Ishikawa (cell line): Measurements from ENCODE around the gene CSRP3.

ENCODE experiments used
- EP300 ChIP-seq: IDR thresholded peaks from 2 replicates; pipeline ENCODE4 v1.6.1; 2012; ENCODE audit warnings: borderline replicate concordance
- RAD21 ChIP-seq: IDR thresholded peaks from 2 replicates; pipeline ENCODE4 v1.6.1; 2012; ENCODE audit warnings: low read depth
- TAF1 ChIP-seq: IDR thresholded peaks from 2 replicates; pipeline ENCODE4 v1.6.1; 2012; ENCODE audit warnings: low read depth, mild to moderate bottlenecking
- TEAD4 ChIP-seq: IDR thresholded peaks from 2 replicates; pipeline ENCODE4 v1.6.1; 2012
- ZBTB7A ChIP-seq: IDR thresholded peaks from 2 replicates; pipeline ENCODE4 v1.6.1; 2012; ENCODE audit warnings: low read depth
- TF ChIP-seq, protein P1 (sequence below): IDR thresholded peaks from 2 replicates; pipeline ENCODE4 v1.6.1; 2012; ENCODE audit warnings: low read depth, mild to moderate bottlenecking
- TF ChIP-seq, protein P2 (sequence below): IDR thresholded peaks from 2 replicates; pipeline ENCODE4 v1.6.1; 2012

DNA sequence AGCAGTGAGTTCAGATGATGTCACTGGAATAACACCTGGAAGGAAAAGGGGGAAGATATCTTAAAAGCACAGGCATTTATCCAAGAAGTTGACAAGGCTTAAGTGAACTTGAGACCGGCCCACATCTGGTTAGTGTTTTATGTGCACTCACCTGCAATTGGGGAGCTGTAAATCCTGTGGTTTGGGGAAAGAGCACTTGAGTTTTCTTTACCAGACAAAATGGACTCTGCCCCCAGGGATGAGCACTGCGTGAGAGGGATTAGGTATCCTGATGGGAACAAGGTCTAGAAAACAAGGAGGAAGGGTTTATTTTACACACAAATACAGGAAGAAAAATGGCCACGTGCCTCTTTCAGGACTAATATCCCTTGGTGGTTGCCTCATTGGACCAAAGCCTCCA is 23.8 kb upstream of the CSRP3 start:
- no peak for TF ChIP-seq TAF1
- TF ChIP-seq EP300, result no peak
- TF ChIP-seq ZBTB7A, result no peak
- TF ChIP-seq, protein P1, sequence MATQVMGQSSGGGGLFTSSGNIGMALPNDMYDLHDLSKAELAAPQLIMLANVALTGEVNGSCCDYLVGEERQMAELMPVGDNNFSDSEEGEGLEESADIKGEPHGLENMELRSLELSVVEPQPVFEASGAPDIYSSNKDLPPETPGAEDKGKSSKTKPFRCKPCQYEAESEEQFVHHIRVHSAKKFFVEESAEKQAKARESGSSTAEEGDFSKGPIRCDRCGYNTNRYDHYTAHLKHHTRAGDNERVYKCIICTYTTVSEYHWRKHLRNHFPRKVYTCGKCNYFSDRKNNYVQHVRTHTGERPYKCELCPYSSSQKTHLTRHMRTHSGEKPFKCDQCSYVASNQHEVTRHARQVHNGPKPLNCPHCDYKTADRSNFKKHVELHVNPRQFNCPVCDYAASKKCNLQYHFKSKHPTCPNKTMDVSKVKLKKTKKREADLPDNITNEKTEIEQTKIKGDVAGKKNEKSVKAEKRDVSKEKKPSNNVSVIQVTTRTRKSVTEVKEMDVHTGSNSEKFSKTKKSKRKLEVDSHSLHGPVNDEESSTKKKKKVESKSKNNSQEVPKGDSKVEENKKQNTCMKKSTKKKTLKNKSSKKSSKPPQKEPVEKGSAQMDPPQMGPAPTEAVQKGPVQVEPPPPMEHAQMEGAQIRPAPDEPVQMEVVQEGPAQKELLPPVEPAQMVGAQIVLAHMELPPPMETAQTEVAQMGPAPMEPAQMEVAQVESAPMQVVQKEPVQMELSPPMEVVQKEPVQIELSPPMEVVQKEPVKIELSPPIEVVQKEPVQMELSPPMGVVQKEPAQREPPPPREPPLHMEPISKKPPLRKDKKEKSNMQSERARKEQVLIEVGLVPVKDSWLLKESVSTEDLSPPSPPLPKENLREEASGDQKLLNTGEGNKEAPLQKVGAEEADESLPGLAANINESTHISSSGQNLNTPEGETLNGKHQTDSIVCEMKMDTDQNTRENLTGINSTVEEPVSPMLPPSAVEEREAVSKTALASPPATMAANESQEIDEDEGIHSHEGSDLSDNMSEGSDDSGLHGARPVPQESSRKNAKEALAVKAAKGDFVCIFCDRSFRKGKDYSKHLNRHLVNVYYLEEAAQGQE, result no peak
- no peak for TF ChIP-seq TEAD4
- TF ChIP-seq, protein P2, sequence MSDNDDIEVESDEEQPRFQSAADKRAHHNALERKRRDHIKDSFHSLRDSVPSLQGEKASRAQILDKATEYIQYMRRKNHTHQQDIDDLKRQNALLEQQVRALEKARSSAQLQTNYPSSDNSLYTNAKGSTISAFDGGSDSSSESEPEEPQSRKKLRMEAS, result no peak
- TF ChIP-seq RAD21, result no peak
